ENCODE results near the gene IRF4.
"Not testable (repeated sequence)": the region's sequence is repeated elsewhere in the genome, so short reads cannot be mapped to it uniquely, and the experiment has no call there.

IRF4 gene

GRCh38 chr6:372336-372911 lies 19.1 kb upstream of the IRF4 start:
- no peak for DNase-seq (ENCODE audit: low read depth, low spot score)
- in situ Hi-C loops (cut with HindIII; ENCODE audit: low sequenced_read_pairs), result no loop called here
- H3K4me3 ChIP-seq (ENCODE audit: low read depth, low read length), result no peak overlapping the region
- TF ChIP-seq, protein P1, sequence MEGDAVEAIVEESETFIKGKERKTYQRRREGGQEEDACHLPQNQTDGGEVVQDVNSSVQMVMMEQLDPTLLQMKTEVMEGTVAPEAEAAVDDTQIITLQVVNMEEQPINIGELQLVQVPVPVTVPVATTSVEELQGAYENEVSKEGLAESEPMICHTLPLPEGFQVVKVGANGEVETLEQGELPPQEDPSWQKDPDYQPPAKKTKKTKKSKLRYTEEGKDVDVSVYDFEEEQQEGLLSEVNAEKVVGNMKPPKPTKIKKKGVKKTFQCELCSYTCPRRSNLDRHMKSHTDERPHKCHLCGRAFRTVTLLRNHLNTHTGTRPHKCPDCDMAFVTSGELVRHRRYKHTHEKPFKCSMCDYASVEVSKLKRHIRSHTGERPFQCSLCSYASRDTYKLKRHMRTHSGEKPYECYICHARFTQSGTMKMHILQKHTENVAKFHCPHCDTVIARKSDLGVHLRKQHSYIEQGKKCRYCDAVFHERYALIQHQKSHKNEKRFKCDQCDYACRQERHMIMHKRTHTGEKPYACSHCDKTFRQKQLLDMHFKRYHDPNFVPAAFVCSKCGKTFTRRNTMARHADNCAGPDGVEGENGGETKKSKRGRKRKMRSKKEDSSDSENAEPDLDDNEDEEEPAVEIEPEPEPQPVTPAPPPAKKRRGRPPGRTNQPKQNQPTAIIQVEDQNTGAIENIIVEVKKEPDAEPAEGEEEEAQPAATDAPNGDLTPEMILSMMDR (IDR thresholded peaks at IDR 0.05; ENCODE audit: low read depth, low read length), result no peak

GRCh38 chr6:373031-373430 lies 18.5 kb upstream of the IRF4 start:
- H3K4me3 ChIP-seq (ENCODE audit: low read depth, low read length), result no peak overlapping the region
- in situ Hi-C loops (cut with HindIII; ENCODE audit: low sequenced_read_pairs), result no loop called here
- TF ChIP-seq, protein P1 (IDR thresholded peaks at IDR 0.05; ENCODE audit: low read depth, low read length), result no peak
- no peak for DNase-seq (ENCODE audit: low read depth, low spot score)

DNA sequence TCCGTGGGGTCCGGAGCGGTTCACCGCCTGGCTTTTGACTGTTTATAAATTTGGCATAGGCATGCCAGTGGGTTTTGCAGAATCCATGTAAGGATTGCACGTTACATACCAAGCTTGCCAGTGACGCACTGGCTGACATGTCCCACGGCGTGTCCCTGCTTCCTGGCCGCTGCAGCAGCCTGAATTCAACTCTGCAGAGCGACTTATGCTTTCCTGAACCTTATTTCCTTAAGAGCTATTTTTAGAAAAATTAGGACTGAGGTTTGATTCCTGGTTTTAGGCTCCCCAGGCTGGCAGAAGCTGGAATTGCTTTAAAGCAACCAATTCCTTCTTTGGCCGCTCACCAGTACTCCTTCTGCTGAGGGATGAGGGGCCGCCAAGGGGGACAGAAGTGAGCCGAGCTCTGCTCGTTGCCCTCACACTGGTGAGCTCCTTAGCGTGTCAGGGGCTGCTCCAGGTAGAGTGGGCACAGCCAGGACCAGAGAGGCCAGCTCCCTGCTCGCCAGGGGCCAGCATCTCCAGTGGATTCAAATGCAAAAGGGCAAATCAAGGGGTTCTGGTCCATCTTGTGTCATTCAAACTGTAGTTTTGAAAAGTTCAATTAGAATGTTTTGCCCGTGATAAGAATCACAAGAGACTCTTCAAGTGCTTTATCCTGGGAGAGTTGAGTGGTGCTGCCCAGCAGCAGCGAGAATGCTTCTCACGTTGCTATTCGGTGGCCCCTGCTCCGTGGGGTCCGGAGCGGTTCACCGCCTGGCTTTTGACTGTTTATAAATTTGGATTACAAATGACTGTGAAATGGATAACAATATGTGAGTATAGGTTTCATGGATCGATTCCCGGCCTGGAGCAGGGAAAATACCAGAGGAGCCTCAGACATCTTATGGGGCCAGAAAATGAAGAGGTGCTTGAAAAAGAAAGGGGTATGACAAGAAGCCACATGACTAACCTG lies 17.5 kb upstream of the IRF4 start:
- in situ Hi-C loops (cut with HindIII; ENCODE audit: low sequenced_read_pairs), result no loop called here
- TF ChIP-seq, protein P1 (IDR thresholded peaks at IDR 0.05; ENCODE audit: low read depth, low read length), result peak; percentile 20
- no peak for DNase-seq (ENCODE audit: low read depth, low spot score)
- H3K4me3 ChIP-seq (ENCODE audit: low read depth, low read length), result no peak overlapping the region

- no peak overlapping the region for H3K4me3 ChIP-seq (ENCODE audit: low read depth, low read length)
- no peak for DNase-seq (ENCODE audit: low read depth, low spot score)
- in situ Hi-C loops (cut with HindIII; ENCODE audit: low sequenced_read_pairs), result no loop called here
- TF ChIP-seq, protein P1 (IDR thresholded peaks at IDR 0.05; ENCODE audit: low read depth, low read length), result no peak
These were observed 16.6 kb upstream of the IRF4 start for GRCh38 chr6:374956-375355.

DNA sequence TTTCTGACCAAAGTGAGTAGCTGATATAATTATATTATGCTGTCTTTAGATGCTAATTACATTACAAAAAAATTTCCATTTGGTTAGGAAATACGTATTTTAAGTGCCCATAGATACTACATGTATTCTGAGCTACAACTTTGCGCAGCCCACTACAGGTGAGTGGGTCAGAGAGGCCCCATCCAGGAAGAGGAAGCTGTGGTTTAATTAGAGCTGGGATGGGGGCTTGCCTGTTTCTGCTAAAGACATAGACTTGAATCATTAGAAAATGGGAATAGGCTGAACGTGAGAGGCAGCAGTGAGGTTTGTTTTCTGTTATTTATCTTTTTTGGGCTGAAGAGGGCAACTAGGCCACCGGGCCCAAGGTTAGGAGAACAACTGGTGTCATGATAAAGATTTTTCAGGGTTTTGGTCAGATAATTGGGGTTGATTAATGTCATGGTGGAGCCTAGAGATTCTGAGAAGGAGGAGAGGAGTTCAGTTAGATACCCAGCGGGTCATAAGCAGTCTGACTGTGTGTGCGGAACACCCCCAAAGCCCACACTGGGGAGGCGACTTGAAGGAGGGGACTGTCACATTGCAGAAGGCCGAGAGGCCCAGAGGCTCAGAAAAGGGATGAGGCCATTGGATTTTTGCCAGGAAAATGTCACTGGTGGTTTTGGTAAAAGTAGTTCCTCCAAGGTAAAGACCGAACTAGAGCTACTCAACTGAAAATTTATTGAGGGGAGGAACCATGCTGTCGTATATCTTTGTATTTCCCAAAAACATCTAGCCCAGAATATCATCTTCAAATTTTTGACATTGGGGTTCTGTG lies 14.5 kb upstream of the IRF4 start:
- H3K4me3 ChIP-seq (ENCODE audit: low read depth, low read length), result no peak overlapping the region
- in situ Hi-C loops (cut with HindIII; ENCODE audit: low sequenced_read_pairs), result no loop called here
- TF ChIP-seq, protein P1 (IDR thresholded peaks at IDR 0.05; ENCODE audit: low read depth, low read length), result no peak
- no peak for DNase-seq (ENCODE audit: low read depth, low spot score)

GRCh38 chr6:377641-378020 lies 13.9 kb upstream of the IRF4 start:
- H3K4me3 ChIP-seq (ENCODE audit: low read depth, low read length); in situ Hi-C loops (cut with HindIII; ENCODE audit: low sequenced_read_pairs); DNase-seq (ENCODE audit: low read depth, low spot score): not testable (repeated sequence)

All from astrocyte of the spinal cord (primary cell).